GM23338 (cell line): ENCODE results near the gene CLEC17A. TPM values are rescaled to one million over a fixed set of nuclear protein-coding genes. Genes with fewer than 3 reads are reported as not detected.

Experiments
- ATAC-seq: fragments of 200-7000 bp; cut with Tn5 transposase; 3 replicates; pipeline ENCODE4 v1.9.1; 2020
- DNase-seq: peaks from one replicate; pipeline ENCODE4 v3.0.0-alpha.2; 2015; ENCODE audit warnings: low spot score
- H2AFZ ChIP-seq: fragments of 200-600 bp; sonication (generic); 2 replicates; pipeline ENCODE4 v1.8.0; 2016; ENCODE audit warnings: antibody characterized with exemption, mild to moderate bottlenecking, moderate library complexity
- H3F3A ChIP-seq: fragments of 200-600 bp; sonication (generic); replicated peaks from 2 replicates; pipeline ENCODE4 v1.8.0; 2017; ENCODE audit warnings: antibody characterized with exemption, mixed run types, low read depth
- H3K27ac ChIP-seq: fragments of 200-600 bp; sonication (generic); 2 replicates; pipeline ENCODE4 v1.6.1; 2016; ENCODE audit warnings: low read depth
- H3K27me3 ChIP-seq: fragments of 200-600 bp; sonication (generic); 2 replicates; pipeline ENCODE4 v1.8.0; 2016; ENCODE audit warnings: mild to moderate bottlenecking, mixed run types, moderate library complexity; ENCODE audit not compliant: insufficient read depth
- H3K36me3 ChIP-seq: fragments of 200-600 bp; sonication (generic); 2 replicates; pipeline ENCODE4 v1.8.0; 2016; ENCODE audit warnings: mild to moderate bottlenecking; ENCODE audit not compliant: insufficient read depth
- H3K4me1 ChIP-seq: fragments of 200-600 bp; sonication (generic); 2 replicates; pipeline ENCODE4 v1.8.0; 2016; ENCODE audit warnings: mild to moderate bottlenecking, moderate library complexity; ENCODE audit not compliant: insufficient read depth
- H3K4me2 ChIP-seq: fragments of 200-600 bp; sonication (generic); 2 replicates; pipeline ENCODE4 v1.7.1; 2017; ENCODE audit warnings: mixed run types
- H3K4me3 ChIP-seq: fragments of 200-600 bp; sonication (generic); 2 replicates; pipeline ENCODE4 v1.6.1; 2016; ENCODE audit warnings: mixed run types
- H3K79me2 ChIP-seq: fragments of 200-600 bp; sonication (generic); replicated peaks from 2 replicates; pipeline ENCODE4 v1.8.0; 2017; ENCODE audit warnings: mild to moderate bottlenecking; ENCODE audit not compliant: insufficient read depth
- H3K9me2 ChIP-seq: fragments of 200-600 bp; sonication (generic); 2 replicates; pipeline ENCODE4 v1.8.0; 2017; ENCODE audit not compliant: insufficient read depth
- H4K20me1 ChIP-seq: fragments of 200-600 bp; sonication (generic); replicated peaks from 2 replicates; pipeline ENCODE4 v1.8.0; 2017; ENCODE audit warnings: mild to moderate bottlenecking; ENCODE audit not compliant: insufficient read depth
- H3K27ac Mint-ChIP-seq: 2 replicates; pipeline ENCODE4 v1.8.0; 2020; ENCODE audit warnings: inconsistent platforms, mild to moderate bottlenecking, moderate library complexity, mixed read lengths
- H3K27me3 Mint-ChIP-seq: 3 replicates; pipeline ENCODE4 v1.8.0; 2022; ENCODE audit warnings: low read depth, mild to moderate bottlenecking, moderate library complexity, mixed read lengths, inconsistent platforms; ENCODE audit not compliant: insufficient read depth, poor library complexity
- H3K36me3 Mint-ChIP-seq: 3 replicates; pipeline ENCODE4 v1.8.0; 2021; ENCODE audit warnings: low read depth, mild to moderate bottlenecking, inconsistent platforms, moderate library complexity, mixed read lengths
- H3K4me1 Mint-ChIP-seq: 3 replicates; pipeline ENCODE4 v1.8.0; 2020; ENCODE audit warnings: mild to moderate bottlenecking, inconsistent platforms, mixed read lengths
- H3K4me3 Mint-ChIP-seq: 3 replicates; pipeline ENCODE4 v1.8.0; 2021; ENCODE audit warnings: moderate library complexity, mild to moderate bottlenecking, inconsistent platforms, mixed read lengths
- H3K9me3 Mint-ChIP-seq: 3 replicates; pipeline ENCODE4 v1.8.0; 2020; ENCODE audit warnings: moderate library complexity, mild to moderate bottlenecking, inconsistent platforms, mixed read lengths
- EZH2 ChIP-seq: fragments of 200-600 bp; sonication (generic); IDR thresholded peaks from one replicate; pipeline ENCODE4 v1.8.0; 2017; ENCODE audit warnings: antibody characterized with exemption, mild to moderate bottlenecking, low read depth; ENCODE audit not compliant: unreplicated experiment
- JUNB ChIP-seq: IDR thresholded peaks from one replicate; pipeline ENCODE4 v1.6.1; 2016; ENCODE audit warnings: antibody characterized with exemption; ENCODE audit not compliant: unreplicated experiment
- POLR2AphosphoS5 ChIP-seq: IDR thresholded peaks from 2 replicates; pipeline ENCODE4 v1.6.1; 2016; ENCODE audit warnings: antibody characterized with exemption, low read depth
- ZNF114 ChIP-seq: fragments of 250-450 bp; sonication (Bioruptor Pico); IDR thresholded peaks from 2 replicates; pipeline ENCODE4 v1.5.0; 2020; ENCODE audit warnings: mild to moderate bottlenecking, moderate library complexity
- ZNF331 ChIP-seq: fragments of 250-450 bp; sonication (Bioruptor Pico); IDR thresholded peaks from 2 replicates; pipeline ENCODE4 v1.5.0; 2020; ENCODE audit warnings: low read depth, mild to moderate bottlenecking, moderate library complexity
- polyA plus RNA-seq: library from polyadenylated mRNA; unstranded; fragments of >200 nt; fragmentation: Nextera tagmentation; extraction: Ambion mirVana; gene quantifications from 2 replicates; pipeline ENCODE4 v1.2.1, GENCODE V29; 2016
- total RNA-seq: library from RNA; depleted of rRNA; stranded (reverse); fragments of >200 nt; shearing (Covaris generic); gene quantifications from 2 replicates; pipeline ENCODE4 v1.2.3, GENCODE V29; 2014
- TF ChIP-seq, protein P1 (sequence below), 2 experiments: fragments of 200-600 bp in 1 of 2; sonication (generic) in 1 of 2; conservative IDR thresholded peaks; 2 replicates each; pipeline versions ENCODE4 v1.5.1 to v1.6.1; 2016 to 2017; ENCODE audit warnings: antibody characterized with exemption in 2 of 2, low read depth in 2 of 2, mild to moderate bottlenecking in 2 of 2, moderate library complexity in 1 of 2
- TF ChIP-seq, protein P2 (sequence below): IDR thresholded peaks from 2 replicates; pipeline ENCODE4 v1.6.1; 2016; ENCODE audit warnings: antibody characterized with exemption

Gene CLEC17A
- total and polyA plus RNA-seq, 2 experiments from 2014 or later = 0.17 TPM; not detected in 1

GRCh38 chr19:14654786-14655560, 72.1 kb downstream of the CLEC17A start:
- H3K27ac Mint-ChIP-seq = no peak overlapping the region
- peaks cover 17% of the 10 kb centered on the region for H3K36me3 Mint-ChIP-seq
- no peak overlapping the region for H2AFZ ChIP-seq

GRCh38 chr19:14655726-14656125, 72.8 kb downstream of the CLEC17A start:
- no peak overlapping the region for H3K4me3 Mint-ChIP-seq
- no peaks in the 10 kb centered on the region for H3K36me3 ChIP-seq
- no peaks in the 10 kb centered on the region for H3K4me1 ChIP-seq
- H3K4me3 ChIP-seq = no peak overlapping the region
- H3K9me3 Mint-ChIP-seq = peaks cover 79% of the 10 kb centered on the region
- H3K9me2 ChIP-seq = no peaks in the 10 kb centered on the region
- no peaks in the 10 kb centered on the region for H4K20me1 ChIP-seq
- no peak overlapping the region for H3K4me2 ChIP-seq
- no peaks in the 10 kb centered on the region for H3K79me2 ChIP-seq
- no peak overlapping the region for H2AFZ ChIP-seq
- no peak overlapping the region for H3K27ac ChIP-seq
- DNase-seq = no peak
- H3K27ac Mint-ChIP-seq = no peak overlapping the region
- ATAC-seq = no peak
- no peaks in the 10 kb centered on the region for H3K4me1 Mint-ChIP-seq
- H3K36me3 Mint-ChIP-seq = peaks cover 12% of the 10 kb centered on the region
- H3K27me3 ChIP-seq = no peaks in the 10 kb centered on the region
- H3K27me3 Mint-ChIP-seq = peaks cover 3% of the 10 kb centered on the region
- no peaks in the 10 kb centered on the region for H3F3A ChIP-seq
- TF ChIP-seq, protein P1, sequence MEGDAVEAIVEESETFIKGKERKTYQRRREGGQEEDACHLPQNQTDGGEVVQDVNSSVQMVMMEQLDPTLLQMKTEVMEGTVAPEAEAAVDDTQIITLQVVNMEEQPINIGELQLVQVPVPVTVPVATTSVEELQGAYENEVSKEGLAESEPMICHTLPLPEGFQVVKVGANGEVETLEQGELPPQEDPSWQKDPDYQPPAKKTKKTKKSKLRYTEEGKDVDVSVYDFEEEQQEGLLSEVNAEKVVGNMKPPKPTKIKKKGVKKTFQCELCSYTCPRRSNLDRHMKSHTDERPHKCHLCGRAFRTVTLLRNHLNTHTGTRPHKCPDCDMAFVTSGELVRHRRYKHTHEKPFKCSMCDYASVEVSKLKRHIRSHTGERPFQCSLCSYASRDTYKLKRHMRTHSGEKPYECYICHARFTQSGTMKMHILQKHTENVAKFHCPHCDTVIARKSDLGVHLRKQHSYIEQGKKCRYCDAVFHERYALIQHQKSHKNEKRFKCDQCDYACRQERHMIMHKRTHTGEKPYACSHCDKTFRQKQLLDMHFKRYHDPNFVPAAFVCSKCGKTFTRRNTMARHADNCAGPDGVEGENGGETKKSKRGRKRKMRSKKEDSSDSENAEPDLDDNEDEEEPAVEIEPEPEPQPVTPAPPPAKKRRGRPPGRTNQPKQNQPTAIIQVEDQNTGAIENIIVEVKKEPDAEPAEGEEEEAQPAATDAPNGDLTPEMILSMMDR (conservative IDR thresholded peaks at IDR 0.05; ENCODE audit: low read depth in 2 of 2) = no peak
- no peak for TF ChIP-seq ZNF114
- TF ChIP-seq EZH2 = no peak
- TF ChIP-seq ZNF331 (CRISPR knock-in tag) = no peak

More at GRCh38 chr19:14654786-14655560, 72.1 kb downstream of the CLEC17A start:
- Histone ChIP-seq H3F3A (no peaks in the 10 kb centered on the region), H3K27ac (no peak overlapping the region), H3K27me3 (no peaks in the 10 kb centered on the region), H3K4me2 (no peak overlapping the region), H3K4me1 (no peaks in the 10 kb centered on the region), H3K79me2 (no peaks in the 10 kb centered on the region), H4K20me1 (no peaks in the 10 kb centered on the region), H3K4me3 (no peak overlapping the region), H3K9me2 (no peaks in the 10 kb centered on the region), H3K36me3 (no peaks in the 10 kb centered on the region)
- Mint-ChIP-seq H3K4me3 (no peak overlapping the region), H3K4me1 (no peaks in the 10 kb centered on the region), H3K27me3 (peaks cover 5% of the 10 kb centered on the region), H3K9me3 (peaks cover 79% of the 10 kb centered on the region)
- ATAC-seq = no peak
- no peak for DNase-seq
- TF ChIP-seq ZNF331 (CRISPR knock-in tag) (no peak), POLR2AphosphoS5 (no peak), JUNB (no peak), ZNF114 (no peak)
- TF ChIP-seq, protein P2, sequence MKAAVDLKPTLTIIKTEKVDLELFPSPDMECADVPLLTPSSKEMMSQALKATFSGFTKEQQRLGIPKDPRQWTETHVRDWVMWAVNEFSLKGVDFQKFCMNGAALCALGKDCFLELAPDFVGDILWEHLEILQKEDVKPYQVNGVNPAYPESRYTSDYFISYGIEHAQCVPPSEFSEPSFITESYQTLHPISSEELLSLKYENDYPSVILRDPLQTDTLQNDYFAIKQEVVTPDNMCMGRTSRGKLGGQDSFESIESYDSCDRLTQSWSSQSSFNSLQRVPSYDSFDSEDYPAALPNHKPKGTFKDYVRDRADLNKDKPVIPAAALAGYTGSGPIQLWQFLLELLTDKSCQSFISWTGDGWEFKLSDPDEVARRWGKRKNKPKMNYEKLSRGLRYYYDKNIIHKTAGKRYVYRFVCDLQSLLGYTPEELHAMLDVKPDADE = no peak
- TF ChIP-seq, protein P1 (conservative IDR thresholded peaks at IDR 0.05; ENCODE audit: low read depth in 2 of 2) = no peak
